GM18951 (cell line): Measurements from ENCODE around the gene MPC2.

Experiments used
- POLR2A ChIP-seq: IDR thresholded peaks from 4 replicates; pipeline ENCODE4 v1.6.1; 2011; ENCODE audit warnings: mild to moderate bottlenecking; ENCODE audit not compliant: insufficient read length, insufficient read depth; ENCODE audit errors: extremely low read depth
- in situ Hi-C: fragments of 300-500 bp; cut with MboI; formaldehyde crosslinking; loops from one replicate; pipeline ENCODE4 v1.12.0; 2022; ENCODE audit warnings: low sequenced_read_pairs, mixed read lengths, inconsistent platforms; ENCODE audit not compliant: unreplicated experiment

The MPC2 gene

GRCh38 chr1:167936930-167937708 lies at the start of gene MPC2:
Gene MPC2, minus strand, starts transcription at chr1:167937072. Its CDS starts 1,231 bp downstream, at chr1:167935841.
- peak; percentile 43 for TF ChIP-seq POLR2A
- in situ Hi-C loops, result no loop called here

- in situ Hi-C loops, result no loop called here
- TF ChIP-seq POLR2A, result no peak
Measured at GRCh38 chr1:167984886-167985489, 48.1 kb upstream of the MPC2 start.

GRCh38 chr1:167983797-167984420 lies 47.0 kb upstream of the MPC2 start:
- in situ Hi-C loops, result no loop called here
- TF ChIP-seq POLR2A, result no peak

GRCh38 chr1:167981933-167982332 lies 45.1 kb upstream of the MPC2 start:
- in situ Hi-C loops, result no loop called here
- TF ChIP-seq POLR2A, result no peak

- in situ Hi-C loops, result no loop called here
- TF ChIP-seq POLR2A, result no peak
Measured at GRCh38 chr1:167977245-167977644, 40.4 kb upstream of the MPC2 start.

- TF ChIP-seq POLR2A, result no peak
- in situ Hi-C loops, result no loop called here
Measured at GRCh38 chr1:167974698-167975097, 37.8 kb upstream of the MPC2 start.

GRCh38 chr1:167973832-167974231 lies 37.0 kb upstream of the MPC2 start:
- in situ Hi-C loops, result no loop called here
- TF ChIP-seq POLR2A, result no peak

GRCh38 chr1:167968569-167968968 lies 31.7 kb upstream of the MPC2 start:
- TF ChIP-seq POLR2A, result no peak
- in situ Hi-C loops, result no loop called here

- in situ Hi-C loops, result no loop called here
- TF ChIP-seq POLR2A, result no peak
Measured at GRCh38 chr1:167966050-167966449, 29.2 kb upstream of the MPC2 start.

GRCh38 chr1:167964646-167965045 lies 27.8 kb upstream of the MPC2 start:
- in situ Hi-C loops, result no loop called here
- TF ChIP-seq POLR2A, result no peak

- in situ Hi-C loops, result no loop called here
- TF ChIP-seq POLR2A, result no peak
Measured at GRCh38 chr1:167957710-167958109, 20.8 kb upstream of the MPC2 start.

GRCh38 chr1:167955915-167956314 lies 19.0 kb upstream of the MPC2 start:
- in situ Hi-C loops, result no loop called here
- no peak for TF ChIP-seq POLR2A

- in situ Hi-C loops, result no loop called here
- TF ChIP-seq POLR2A, result no peak
Measured at GRCh38 chr1:167950569-167950968, 13.7 kb upstream of the MPC2 start.

- TF ChIP-seq POLR2A, result no peak
- in situ Hi-C loops, result no loop called here
Measured at GRCh38 chr1:167949785-167950184, 12.9 kb upstream of the MPC2 start.

GRCh38 chr1:167947733-167948132 lies 10.9 kb upstream of the MPC2 start:
- TF ChIP-seq POLR2A, result no peak
- in situ Hi-C loops, result no loop called here
